Neural cell (in vitro differentiated cells): ENCODE measurements around the gene ZFY. TPM values are rescaled to one million over a fixed set of nuclear protein-coding genes. Genes with fewer than 3 reads are reported as not detected.

Experiments used
- H2AFZ ChIP-seq: fragments of 200-600, 300-800 bp; sonication (generic), shearing (Covaris generic); 2 replicates; pipeline ENCODE4 v1.6.0; 2014; ENCODE audit warnings: low read depth, mild to moderate bottlenecking, antibody characterized with exemption, low read length, moderate library complexity
- H3F3A ChIP-seq: fragments of 200-600 bp; shearing (Covaris generic); 2 replicates; pipeline ENCODE4 v1.6.1; 2016; ENCODE audit warnings: mild to moderate bottlenecking, moderate library complexity, mixed read lengths, antibody characterized with exemption, low read length; ENCODE audit not compliant: insufficient read depth, poor library complexity, severe bottlenecking
- H3K27ac ChIP-seq: fragments of 200-600, 300-800 bp; sonication (generic), shearing (Covaris generic); 2 replicates; pipeline ENCODE4 v1.5.1; 2014; ENCODE audit warnings: mild to moderate bottlenecking, low read length, moderate library complexity
- H3K27me3 ChIP-seq: fragments of 300-800, 200-600 bp; sonication (generic), shearing (Covaris generic); 2 replicates; pipeline ENCODE4 v1.6.0; 2014; ENCODE audit warnings: mild to moderate bottlenecking, low read depth, low read length, moderate library complexity; ENCODE audit not compliant: insufficient read depth
- H3K36me3 ChIP-seq: fragments of 300-800, 200-600 bp; sonication (generic), shearing (Covaris generic); 2 replicates; pipeline ENCODE4 v1.5.1; 2014; ENCODE audit warnings: mild to moderate bottlenecking, antibody characterized with exemption, low read length, moderate library complexity; ENCODE audit not compliant: insufficient read depth
- H3K4me2 ChIP-seq: fragments of 300-800, 200-600 bp; sonication (generic), shearing (Covaris generic); 2 replicates; pipeline ENCODE4 v1.6.0; 2014; ENCODE audit warnings: mild to moderate bottlenecking, low read length
- H3K4me3 ChIP-seq: fragments of 300-800, 200-600 bp; sonication (generic), shearing (Covaris generic); 2 replicates; pipeline ENCODE4 v1.5.1; 2014; ENCODE audit warnings: mild to moderate bottlenecking, low read length, moderate library complexity
- H3K79me2 ChIP-seq: fragments of 200-600 bp; shearing (Covaris generic); replicated peaks from 2 replicates; pipeline ENCODE4 v1.6.0; 2014; ENCODE audit warnings: mild to moderate bottlenecking, low read length, moderate library complexity; ENCODE audit not compliant: insufficient read depth
- H3K9ac ChIP-seq: fragments of 300-800, 200-600 bp; sonication (generic), shearing (Covaris generic); 2 replicates; pipeline ENCODE4 v1.6.1; 2016; ENCODE audit warnings: mild to moderate bottlenecking, low read length, mixed read lengths
- H3K9me2 ChIP-seq: fragments of 200-600 bp; shearing (Covaris generic); 2 replicates; pipeline ENCODE4 v1.6.1; 2016; ENCODE audit warnings: mild to moderate bottlenecking, low read length, mixed read lengths; ENCODE audit not compliant: insufficient read depth
- H3K9me3 ChIP-seq: fragments of 200-600, 300-800 bp; sonication (generic), shearing (Covaris generic); 2 replicates; pipeline ENCODE4 v1.6.1; 2016; ENCODE audit warnings: mild to moderate bottlenecking, mixed run types, low read length, moderate library complexity, mixed read lengths
- H4K20me1 ChIP-seq: fragments of 200-600 bp; shearing (Covaris generic); 2 replicates; pipeline ENCODE4 v1.6.1; 2016; ENCODE audit warnings: mild to moderate bottlenecking, mixed run types; ENCODE audit not compliant: insufficient read depth
- CTCF ChIP-seq: fragments of 450-650 bp; IDR thresholded peaks from 2 replicates; pipeline ENCODE4 v1.5.1; 2014; ENCODE audit warnings: antibody characterized with exemption, mild to moderate bottlenecking, moderate library complexity; ENCODE audit not compliant: poor library complexity, severe bottlenecking
- EP300 ChIP-seq: fragments of 450-650 bp; conservative IDR thresholded peaks from 2 replicates; pipeline ENCODE4 v1.6.1; 2014; ENCODE audit warnings: antibody characterized with exemption, mild to moderate bottlenecking, moderate library complexity; ENCODE audit not compliant: poor library complexity, severe bottlenecking
- EZH2 ChIP-seq: fragments of 200-600, 300-800 bp; shearing (Covaris generic), sonication (generic); IDR thresholded peaks from 2 replicates; pipeline ENCODE4 v1.6.1; 2014; ENCODE audit warnings: antibody characterized with exemption, low read length, borderline replicate concordance, mild to moderate bottlenecking; ENCODE audit not compliant: insufficient read depth, poor library complexity, severe bottlenecking
- MXI1 ChIP-seq: fragments of 450-650 bp; conservative IDR thresholded peaks from 2 replicates; pipeline ENCODE4 v1.6.1; 2014; ENCODE audit warnings: antibody characterized with exemption, mild to moderate bottlenecking; ENCODE audit not compliant: poor library complexity, severe bottlenecking
- POLR2AphosphoS5 ChIP-seq: IDR thresholded peaks from 2 replicates; pipeline ENCODE4 v1.6.1; 2012
- RAD21 ChIP-seq: fragments of 450-650 bp; conservative IDR thresholded peaks from 2 replicates; pipeline ENCODE4 v1.6.1; 2014; ENCODE audit warnings: antibody characterized with exemption, mild to moderate bottlenecking, moderate library complexity
- SMC3 ChIP-seq: fragments of 450-650 bp; conservative IDR thresholded peaks from 2 replicates; pipeline ENCODE4 v1.6.1; 2014; ENCODE audit warnings: antibody characterized with exemption, mild to moderate bottlenecking, moderate library complexity; ENCODE audit not compliant: poor library complexity
- TAF1 ChIP-seq: IDR thresholded peaks from 2 replicates; pipeline ENCODE4 v1.6.1; 2012; ENCODE audit warnings: low read depth
- polyA plus RNA-seq: library from polyadenylated mRNA; depleted of rRNA; stranded (reverse); fragments of >200 nt; gene quantifications from 2 replicates; pipeline ENCODE4 v1.2.3, GENCODE V29; 2014
- TF ChIP-seq, protein P1 (sequence below): IDR thresholded peaks from 2 replicates; pipeline ENCODE4 v1.6.1; 2012; ENCODE audit warnings: borderline replicate concordance

ZFY gene
- polyA plus RNA-seq, 1 donor from 2014 or later = 15.5 TPM

- no peak overlapping the region for H3K4me2 ChIP-seq
- no peaks in the 10 kb centered on the region for H4K20me1 ChIP-seq
- no peaks in the 10 kb centered on the region for H3K79me2 ChIP-seq
- TF ChIP-seq TAF1 (no peak), RAD21 (no peak), SMC3 (no peak), EP300 (no peak), MXI1 (no peak), EZH2 (no peak), POLR2AphosphoS5 (no peak), CTCF (no peak)
- TF ChIP-seq, protein P1, sequence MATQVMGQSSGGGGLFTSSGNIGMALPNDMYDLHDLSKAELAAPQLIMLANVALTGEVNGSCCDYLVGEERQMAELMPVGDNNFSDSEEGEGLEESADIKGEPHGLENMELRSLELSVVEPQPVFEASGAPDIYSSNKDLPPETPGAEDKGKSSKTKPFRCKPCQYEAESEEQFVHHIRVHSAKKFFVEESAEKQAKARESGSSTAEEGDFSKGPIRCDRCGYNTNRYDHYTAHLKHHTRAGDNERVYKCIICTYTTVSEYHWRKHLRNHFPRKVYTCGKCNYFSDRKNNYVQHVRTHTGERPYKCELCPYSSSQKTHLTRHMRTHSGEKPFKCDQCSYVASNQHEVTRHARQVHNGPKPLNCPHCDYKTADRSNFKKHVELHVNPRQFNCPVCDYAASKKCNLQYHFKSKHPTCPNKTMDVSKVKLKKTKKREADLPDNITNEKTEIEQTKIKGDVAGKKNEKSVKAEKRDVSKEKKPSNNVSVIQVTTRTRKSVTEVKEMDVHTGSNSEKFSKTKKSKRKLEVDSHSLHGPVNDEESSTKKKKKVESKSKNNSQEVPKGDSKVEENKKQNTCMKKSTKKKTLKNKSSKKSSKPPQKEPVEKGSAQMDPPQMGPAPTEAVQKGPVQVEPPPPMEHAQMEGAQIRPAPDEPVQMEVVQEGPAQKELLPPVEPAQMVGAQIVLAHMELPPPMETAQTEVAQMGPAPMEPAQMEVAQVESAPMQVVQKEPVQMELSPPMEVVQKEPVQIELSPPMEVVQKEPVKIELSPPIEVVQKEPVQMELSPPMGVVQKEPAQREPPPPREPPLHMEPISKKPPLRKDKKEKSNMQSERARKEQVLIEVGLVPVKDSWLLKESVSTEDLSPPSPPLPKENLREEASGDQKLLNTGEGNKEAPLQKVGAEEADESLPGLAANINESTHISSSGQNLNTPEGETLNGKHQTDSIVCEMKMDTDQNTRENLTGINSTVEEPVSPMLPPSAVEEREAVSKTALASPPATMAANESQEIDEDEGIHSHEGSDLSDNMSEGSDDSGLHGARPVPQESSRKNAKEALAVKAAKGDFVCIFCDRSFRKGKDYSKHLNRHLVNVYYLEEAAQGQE = no peak
- no peaks in the 10 kb centered on the region for H3F3A ChIP-seq
- H3K36me3 ChIP-seq = no peaks in the 10 kb centered on the region
- no peak overlapping the region for H3K27ac ChIP-seq
- no peaks in the 10 kb centered on the region for H3K9me2 ChIP-seq
- H3K9me3 ChIP-seq = no peaks in the 10 kb centered on the region
- H3K4me3 ChIP-seq = no peak overlapping the region
- H3K27me3 ChIP-seq = no peaks in the 10 kb centered on the region
- no peak overlapping the region for H3K9ac ChIP-seq
- H2AFZ ChIP-seq = no peak overlapping the region
These were observed 37.5 kb downstream of the ZFY start for GRCh38 chrY:2972708-2973107.

- no peaks in the 10 kb centered on the region for H3K9me3 ChIP-seq
- no peaks in the 10 kb centered on the region for H3K27me3 ChIP-seq
- H3K4me2 ChIP-seq = no peak overlapping the region
- H3K4me3 ChIP-seq = no peak overlapping the region
- no peaks in the 10 kb centered on the region for H3K9me2 ChIP-seq
- no peaks in the 10 kb centered on the region for H4K20me1 ChIP-seq
- TF ChIP-seq RAD21 = no peak
- no peak for TF ChIP-seq SMC3
- H3K9ac ChIP-seq = no peak overlapping the region
- H3K27ac ChIP-seq = no peak overlapping the region
- no peaks in the 10 kb centered on the region for H3K36me3 ChIP-seq
- H3F3A ChIP-seq = no peaks in the 10 kb centered on the region
- H3K79me2 ChIP-seq = no peaks in the 10 kb centered on the region
- no peak overlapping the region for H2AFZ ChIP-seq
These were observed 38.0 kb downstream of the ZFY start for GRCh38 chrY:2973110-2973751.
